Stimulated activated memory B cell treated with anti-CD40 and anti-IgM and Interleukin-4, amounts not matched to agents 10 μg/mL and 1 μg/mL and 100 μg/mL, for 72 hours (primary cell): ENCODE data around the gene UCN2.

Experiments used
- ATAC-seq: fragments of 150-1000 bp; cut with Tn5 transposase; 2 replicates; pipeline ENCODE4 v1.10.0; 2021
- H3K27ac Mint-ChIP-seq: one replicate; pipeline ENCODE4 v1.8.0; 2022; ENCODE audit warnings: mild to moderate bottlenecking, mixed read lengths
- H3K27me3 Mint-ChIP-seq: one replicate; pipeline ENCODE4 v1.8.0; 2022; ENCODE audit warnings: mixed read lengths
- H3K36me3 Mint-ChIP-seq: one replicate; pipeline ENCODE4 v1.8.0; 2022; ENCODE audit warnings: mixed read lengths
- H3K4me1 Mint-ChIP-seq: one replicate; pipeline ENCODE4 v1.8.0; 2022; ENCODE audit warnings: mixed read lengths
- H3K4me3 Mint-ChIP-seq: one replicate; pipeline ENCODE4 v1.8.0; 2022; ENCODE audit warnings: mild to moderate bottlenecking, moderate library complexity, mixed read lengths
- H3K9me3 Mint-ChIP-seq: one replicate; pipeline ENCODE4 v1.8.0; 2022; ENCODE audit warnings: mixed read lengths

Gene UCN2, protein sequence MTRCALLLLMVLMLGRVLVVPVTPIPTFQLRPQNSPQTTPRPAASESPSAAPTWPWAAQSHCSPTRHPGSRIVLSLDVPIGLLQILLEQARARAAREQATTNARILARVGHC

GRCh38 chr3:48563382-48563918, at the start of gene UCN2:
UCN2 (minus strand) TSS chr3:48563781; CDS start chr3:48563124, 657 bp downstream.
- Mint-ChIP-seq H3K4me3 (no peak within 1 kb of the TSS), H3K36me3 (no peaks in the 10 kb centered on the region), H3K27ac (no peak within 1 kb of the TSS), H3K27me3 (no peaks in the 10 kb centered on the region), H3K4me1 (peaks cover 43% of the 10 kb centered on the region), H3K9me3 (no peaks in the 10 kb centered on the region)
- ATAC-seq = no peak

- no peak overlapping the region for H3K27ac Mint-ChIP-seq
- no peak for ATAC-seq
These were observed 48.7 kb upstream of the UCN2 start for GRCh38 chr3:48612309-48612708.

DNA sequence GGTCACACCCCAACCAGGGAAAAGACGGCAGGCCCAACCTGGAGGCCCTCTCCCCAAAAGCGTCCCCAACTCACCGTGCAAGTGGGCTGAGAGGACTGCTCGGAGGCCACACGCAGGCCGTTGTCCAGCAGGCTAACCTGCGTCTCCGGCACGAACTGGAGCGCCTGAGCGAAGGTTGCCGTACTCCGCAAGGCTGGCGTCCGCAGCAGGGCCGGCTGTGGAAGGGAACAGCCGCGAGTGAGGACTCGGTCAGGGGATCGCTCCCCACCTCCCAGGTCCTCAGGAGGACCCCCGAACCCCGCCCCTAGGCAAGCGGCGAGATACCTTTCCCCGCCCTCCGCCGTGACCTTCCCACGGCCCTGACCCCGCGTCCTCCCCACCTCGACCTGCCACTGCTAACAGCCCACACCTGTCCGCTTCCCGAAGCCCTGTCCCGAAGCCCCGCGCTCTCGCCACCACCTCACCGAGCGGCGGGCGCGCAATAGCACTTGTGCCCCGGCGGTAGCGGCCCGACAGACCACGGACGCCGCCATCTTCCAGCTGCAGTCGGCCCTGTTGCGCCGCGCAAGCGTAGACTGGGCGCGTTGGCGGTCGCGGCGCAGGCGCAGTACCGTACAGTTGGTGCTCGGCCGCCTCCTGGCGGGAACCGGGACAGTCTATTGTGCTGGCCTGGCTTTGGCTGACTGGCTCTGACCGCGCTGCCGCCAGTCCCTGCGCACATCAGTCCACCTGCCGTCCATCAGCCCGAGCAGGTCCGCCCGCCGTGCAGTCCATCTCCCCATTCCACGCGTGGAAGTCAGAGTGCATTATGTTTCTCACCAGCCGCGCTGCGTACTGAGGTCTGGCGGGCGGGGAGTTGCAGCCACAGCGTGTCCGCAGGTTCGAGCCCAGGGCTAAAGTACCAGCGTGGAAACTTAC, 45.8 kb upstream of the UCN2 start, which contains the start of gene UQCRC1:
Gene UQCRC1, minus strand, starts transcription at position 559 of the 918 bp plus-strand sequence. Its CDS starts 26 bp downstream, at position 533.
- ATAC-seq = peak; percentile 99
- Mint-ChIP-seq H3K4me3 (peak within 1 kb of the TSS; percentile 100), H3K27ac (peak within 1 kb of the TSS; percentile 99), H3K9me3 (no peaks in the 10 kb centered on the region), H3K4me1 (peaks cover 27% of the 10 kb centered on the region), H3K36me3 (peaks cover 23% of the 10 kb centered on the region), H3K27me3 (no peaks in the 10 kb centered on the region)

More at GRCh38 chr3:48612309-48612708, 48.7 kb upstream of the UCN2 start:
- H3K9me3 Mint-ChIP-seq = peaks cover 3% of the 10 kb centered on the region
- peaks cover 29% of the 10 kb centered on the region for H3K4me1 Mint-ChIP-seq
- H3K36me3 Mint-ChIP-seq = peaks cover 6% of the 10 kb centered on the region
- no peak overlapping the region for H3K4me3 Mint-ChIP-seq
- no peaks in the 10 kb centered on the region for H3K27me3 Mint-ChIP-seq

DNA sequence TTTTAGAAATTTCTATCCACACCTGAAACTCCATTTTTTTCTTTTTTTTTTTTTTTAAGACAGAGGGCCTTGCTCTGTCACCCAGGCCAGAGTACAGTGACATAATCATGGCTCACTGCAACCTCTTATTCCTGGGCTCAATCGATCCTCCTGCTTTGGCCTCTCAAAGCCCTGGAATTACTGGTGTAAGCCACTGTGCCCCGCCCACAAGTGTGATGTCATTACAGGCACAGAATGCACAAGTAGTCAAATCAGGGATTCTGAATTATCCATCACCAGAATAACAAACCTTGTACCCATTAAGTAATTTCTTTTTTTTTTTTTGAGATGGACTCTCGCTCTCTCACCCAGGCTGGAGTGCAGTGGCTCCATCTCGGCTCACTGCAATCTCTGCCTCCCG, 43.9 kb upstream of the UCN2 start:
- Mint-ChIP-seq H3K4me3 (no peak overlapping the region), H3K27ac (peak overlapping the region; percentile 8), H3K9me3 (no peaks in the 10 kb centered on the region), H3K36me3 (peaks cover 38% of the 10 kb centered on the region), H3K4me1 (peaks cover 18% of the 10 kb centered on the region), H3K27me3 (no peaks in the 10 kb centered on the region)
- ATAC-seq = no peak

- no peak overlapping the region for H3K4me3 Mint-ChIP-seq
- H3K36me3 Mint-ChIP-seq = peaks cover 70% of the 10 kb centered on the region
- no peak for ATAC-seq
- H3K27ac Mint-ChIP-seq = no peak overlapping the region
- no peaks in the 10 kb centered on the region for H3K27me3 Mint-ChIP-seq
- no peaks in the 10 kb centered on the region for H3K9me3 Mint-ChIP-seq
- peaks cover 5% of the 10 kb centered on the region for H3K4me1 Mint-ChIP-seq
These were observed 38.0 kb upstream of the UCN2 start for GRCh38 chr3:48601622-48601994.

GRCh38 chr3:48600711-48601621, 37.4 kb upstream of the UCN2 start:
- Mint-ChIP-seq H3K27me3 (no peaks in the 10 kb centered on the region), H3K36me3 (peaks cover 66% of the 10 kb centered on the region)

DNA sequence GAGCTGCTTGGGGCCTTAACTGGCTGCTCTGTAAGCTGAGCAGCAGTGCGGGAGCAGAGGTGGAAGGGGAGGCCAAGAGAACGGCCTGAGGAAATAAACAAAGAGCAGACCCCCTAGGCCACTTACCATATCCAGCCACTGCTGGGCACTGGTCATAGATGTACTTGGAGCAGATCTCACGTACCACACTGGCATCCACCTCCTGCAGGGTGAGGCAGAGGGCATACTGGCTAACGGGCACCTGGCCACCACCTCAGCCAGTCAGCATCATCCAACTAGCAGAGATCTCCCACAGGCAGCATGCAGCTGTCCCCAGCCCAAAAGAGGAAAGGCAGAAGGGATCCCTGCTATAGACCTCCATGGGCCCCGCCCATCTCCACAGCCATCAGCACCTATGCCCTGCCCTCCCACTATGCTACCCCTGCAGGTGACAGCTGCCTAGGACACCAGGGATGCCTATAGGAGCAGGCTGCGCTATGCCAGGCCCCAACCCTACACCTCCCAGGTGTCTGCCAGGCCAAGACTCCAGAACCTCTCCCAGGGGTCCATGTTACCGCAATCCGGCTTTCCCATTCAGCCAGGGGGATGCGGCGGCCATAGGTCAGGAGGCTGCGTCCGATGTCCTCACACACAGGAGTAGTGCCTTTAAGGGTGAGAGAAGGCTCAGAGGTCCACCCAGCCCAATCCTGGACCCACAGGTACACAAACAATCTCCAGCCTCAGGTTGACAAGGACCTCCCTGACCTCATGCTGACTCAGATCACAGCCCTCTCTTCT, 36.1 kb upstream of the UCN2 start:
- Mint-ChIP-seq H3K4me1 (peaks cover 13% of the 10 kb centered on the region), H3K4me3 (no peak overlapping the region), H3K27ac (no peak overlapping the region), H3K9me3 (no peaks in the 10 kb centered on the region), H3K27me3 (peaks cover 3% of the 10 kb centered on the region), H3K36me3 (peaks cover 57% of the 10 kb centered on the region)
- no peak for ATAC-seq

More at GRCh38 chr3:48600711-48601621, 37.4 kb upstream of the UCN2 start:
- Mint-ChIP-seq H3K4me3 (no peak overlapping the region), H3K27ac (no peak overlapping the region), H3K4me1 (peaks cover 8% of the 10 kb centered on the region), H3K9me3 (no peaks in the 10 kb centered on the region)
- no peak for ATAC-seq

- H3K27ac Mint-ChIP-seq = no peak overlapping the region
- H3K27me3 Mint-ChIP-seq = peaks cover 9% of the 10 kb centered on the region
- no peak overlapping the region for H3K4me3 Mint-ChIP-seq
- no peaks in the 10 kb centered on the region for H3K9me3 Mint-ChIP-seq
- H3K36me3 Mint-ChIP-seq = peaks cover 51% of the 10 kb centered on the region
- peaks cover 18% of the 10 kb centered on the region for H3K4me1 Mint-ChIP-seq
- ATAC-seq = no peak
These were observed 35.5 kb upstream of the UCN2 start for GRCh38 chr3:48599077-48599501.

DNA sequence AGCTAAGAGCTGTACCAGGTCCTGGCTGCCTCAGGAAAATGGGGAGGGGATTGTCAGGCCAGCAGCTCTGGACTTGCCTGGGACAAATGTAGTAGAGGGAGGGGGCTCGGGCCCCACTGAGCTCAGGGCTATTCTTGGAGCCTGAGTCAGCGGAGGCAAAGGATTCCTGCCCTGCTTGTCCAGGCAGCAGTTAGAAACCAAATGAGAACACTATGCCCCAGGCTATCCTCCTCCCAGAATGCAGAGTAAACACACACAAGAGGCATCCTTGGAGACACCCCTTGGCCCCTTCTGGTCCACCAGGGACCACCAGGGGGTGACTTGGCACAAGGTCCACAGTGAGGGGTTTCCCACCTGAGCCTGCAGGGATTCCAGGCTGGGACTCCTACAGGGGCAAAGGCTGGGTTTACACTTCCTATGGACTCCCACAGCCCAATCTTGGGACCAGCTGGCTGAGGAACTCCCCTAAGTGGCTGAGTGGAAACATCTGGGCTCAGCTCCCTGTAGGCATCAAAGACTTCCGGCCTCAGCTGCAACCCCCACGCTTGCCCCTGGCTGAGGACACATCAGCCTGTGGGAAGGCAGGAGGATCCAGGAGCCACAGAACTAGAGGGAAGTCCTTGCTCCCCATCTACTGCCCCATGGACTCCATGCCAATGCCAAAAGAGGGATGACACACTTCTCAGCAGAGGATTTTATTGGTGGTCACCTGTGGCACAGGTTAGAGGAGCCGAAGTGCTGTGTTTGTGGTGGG, 34.9 kb upstream of the UCN2 start:
- Mint-ChIP-seq H3K9me3 (no peaks in the 10 kb centered on the region), H3K4me1 (peaks cover 18% of the 10 kb centered on the region), H3K27me3 (peaks cover 10% of the 10 kb centered on the region), H3K4me3 (no peak overlapping the region), H3K27ac (no peak overlapping the region), H3K36me3 (peaks cover 48% of the 10 kb centered on the region)
- ATAC-seq = no peak

DNA sequence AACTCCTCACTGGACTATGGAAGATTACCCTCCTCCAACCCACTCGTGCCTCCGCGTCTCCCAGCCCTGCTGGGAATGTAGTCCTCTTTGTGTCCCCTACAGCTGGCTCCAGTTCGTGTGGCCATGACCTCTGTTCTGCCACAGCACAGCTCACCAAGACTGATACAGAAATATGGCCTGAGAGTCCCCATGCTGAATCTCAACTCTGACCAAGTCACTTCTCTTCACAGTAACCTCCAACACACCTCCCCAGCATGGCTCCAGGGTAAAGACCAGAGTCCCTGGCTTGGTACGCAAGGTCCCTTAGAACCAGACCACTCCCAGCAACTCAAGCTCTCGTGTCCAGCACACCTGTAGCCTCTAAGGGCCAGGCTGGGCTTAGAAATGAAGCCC, 33.8 kb upstream of the UCN2 start:
- H3K27me3 Mint-ChIP-seq = peaks cover 10% of the 10 kb centered on the region
- peaks cover 37% of the 10 kb centered on the region for H3K36me3 Mint-ChIP-seq
- peaks cover 17% of the 10 kb centered on the region for H3K4me1 Mint-ChIP-seq
- no peak for ATAC-seq
- no peak overlapping the region for H3K4me3 Mint-ChIP-seq
- no peaks in the 10 kb centered on the region for H3K9me3 Mint-ChIP-seq
- H3K27ac Mint-ChIP-seq = no peak overlapping the region

DNA sequence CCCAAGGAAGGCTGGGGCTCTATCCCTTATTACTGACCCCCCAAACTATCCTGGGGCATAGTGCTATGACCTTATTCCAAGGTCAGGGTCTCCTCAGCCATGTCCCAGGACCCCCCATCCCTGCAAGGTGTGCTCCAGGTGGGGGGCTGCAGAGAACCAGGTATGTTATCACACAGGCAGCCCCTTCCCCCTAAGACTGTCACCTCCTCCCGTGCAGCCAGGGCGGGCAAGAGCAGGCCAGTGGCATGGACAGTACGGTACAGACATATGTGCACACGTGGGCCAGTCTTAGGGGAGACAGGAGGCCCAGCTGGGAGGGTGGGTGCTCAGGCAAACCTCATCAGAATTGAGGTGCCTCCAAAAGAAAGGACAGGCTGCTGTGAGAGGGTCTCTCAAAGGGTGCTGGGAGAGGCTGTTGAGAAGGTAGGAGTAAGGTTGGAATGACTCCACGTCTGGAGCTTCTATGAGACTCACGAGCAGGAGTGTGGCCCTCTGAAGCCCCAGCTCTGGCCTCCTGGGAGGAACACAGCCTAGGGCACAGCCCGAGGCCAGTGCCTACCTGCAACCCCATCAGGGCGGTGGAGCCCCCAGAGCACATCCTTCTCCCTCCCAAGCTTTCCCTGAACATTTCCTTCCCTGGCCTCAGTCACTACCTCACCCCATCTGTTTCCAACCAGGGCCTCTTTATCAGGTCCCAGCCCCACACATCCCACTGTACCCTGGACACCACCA, 33.3 kb upstream of the UCN2 start:
- peaks cover 33% of the 10 kb centered on the region for H3K36me3 Mint-ChIP-seq
- H3K4me3 Mint-ChIP-seq = no peak overlapping the region
- no peak overlapping the region for H3K27ac Mint-ChIP-seq
- H3K4me1 Mint-ChIP-seq = peaks cover 13% of the 10 kb centered on the region
- no peak for ATAC-seq
- H3K9me3 Mint-ChIP-seq = no peaks in the 10 kb centered on the region
- peaks cover 10% of the 10 kb centered on the region for H3K27me3 Mint-ChIP-seq

GRCh38 chr3:48596157-48596556, 32.6 kb upstream of the UCN2 start:
- Mint-ChIP-seq H3K4me3 (no peak overlapping the region), H3K27ac (no peak overlapping the region), H3K4me1 (peaks cover 13% of the 10 kb centered on the region), H3K9me3 (no peaks in the 10 kb centered on the region), H3K36me3 (peaks cover 33% of the 10 kb centered on the region), H3K27me3 (peaks cover 13% of the 10 kb centered on the region)
- ATAC-seq = no peak

- Mint-ChIP-seq H3K27me3 (peaks cover 19% of the 10 kb centered on the region), H3K4me3 (no peak overlapping the region), H3K36me3 (peaks cover 27% of the 10 kb centered on the region), H3K4me1 (peaks cover 13% of the 10 kb centered on the region), H3K9me3 (no peaks in the 10 kb centered on the region), H3K27ac (no peak overlapping the region)
- ATAC-seq = no peak
These were observed 32.0 kb upstream of the UCN2 start for GRCh38 chr3:48595526-48596121.
